ENCODE measurements around the gene ATRNL1. TPM values are rescaled to one million over a fixed set of nuclear protein-coding genes. Genes with fewer than 3 reads are reported as not detected.

Gene ATRNL1
- total RNA-seq, 1 donor from 2014 or later: 2.9 TPM

GRCh38 chr10:115856580-115856979 lies 763.4 kb downstream of the ATRNL1 start:
- Histone ChIP-seq H3K9me3 (replicated peaks) (peaks cover 5% of the 10 kb centered on the region), H3K27ac (replicated peaks) (no peak overlapping the region), H3K36me3 (no peaks in the 10 kb centered on the region), H3K4me1 (no peaks in the 10 kb centered on the region), H3K4me3 (no peak overlapping the region), H3K27me3 (ENCODE audit: low read depth) (no peaks in the 10 kb centered on the region)
- intact Hi-C loops (cut with micrococcal nuclease): no loop called here
- no peak for TF ChIP-seq CTCF (IDR thresholded peaks at IDR 0.05; ENCODE audit: borderline replicate concordance)
- no peak for DNase-seq

- Histone ChIP-seq H3K27ac (replicated peaks) (no peak overlapping the region), H3K36me3 (no peaks in the 10 kb centered on the region), H3K4me3 (no peak overlapping the region), H3K27me3 (ENCODE audit: low read depth) (no peaks in the 10 kb centered on the region), H3K4me1 (no peaks in the 10 kb centered on the region), H3K9me3 (replicated peaks) (peaks cover 5% of the 10 kb centered on the region)
- intact Hi-C loops (cut with micrococcal nuclease): no loop called here
- TF ChIP-seq CTCF (IDR thresholded peaks at IDR 0.05; ENCODE audit: borderline replicate concordance): no peak
- DNase-seq: no peak
Measured at GRCh38 chr10:115857856-115858255, 764.7 kb downstream of the ATRNL1 start.

- TF ChIP-seq CTCF (IDR thresholded peaks at IDR 0.05; ENCODE audit: borderline replicate concordance): no peak
- H3K36me3 ChIP-seq: no peaks in the 10 kb centered on the region
- peaks cover 5% of the 10 kb centered on the region for H3K9me3 ChIP-seq (replicated peaks)
- no peaks in the 10 kb centered on the region for H3K4me1 ChIP-seq
- H3K27me3 ChIP-seq (ENCODE audit: low read depth): no peaks in the 10 kb centered on the region
- no peak for DNase-seq
- intact Hi-C loops (cut with micrococcal nuclease): no loop called here
- H3K4me3 ChIP-seq: no peak overlapping the region
- no peak overlapping the region for H3K27ac ChIP-seq (replicated peaks)
Measured at GRCh38 chr10:115860182-115861107, 767.3 kb downstream of the ATRNL1 start.

- H3K4me3 ChIP-seq: no peak overlapping the region
- no peak overlapping the region for H3K27ac ChIP-seq (replicated peaks)
- no peak for TF ChIP-seq CTCF (IDR thresholded peaks at IDR 0.05; ENCODE audit: borderline replicate concordance)
- H3K9me3 ChIP-seq (replicated peaks): peaks cover 5% of the 10 kb centered on the region
- no peaks in the 10 kb centered on the region for H3K4me1 ChIP-seq
- no peaks in the 10 kb centered on the region for H3K36me3 ChIP-seq
- intact Hi-C loops (cut with micrococcal nuclease): no loop called here
- no peak for DNase-seq
- no peaks in the 10 kb centered on the region for H3K27me3 ChIP-seq (ENCODE audit: low read depth)
Measured at GRCh38 chr10:115861455-115861854, 768.3 kb downstream of the ATRNL1 start.

GRCh38 chr10:115861864-115862263 lies 768.7 kb downstream of the ATRNL1 start:
- Histone ChIP-seq H3K4me3 (no peak overlapping the region), H3K27me3 (ENCODE audit: low read depth) (no peaks in the 10 kb centered on the region), H3K9me3 (replicated peaks) (peaks cover 5% of the 10 kb centered on the region), H3K27ac (replicated peaks) (no peak overlapping the region), H3K4me1 (no peaks in the 10 kb centered on the region), H3K36me3 (no peaks in the 10 kb centered on the region)
- intact Hi-C loops (cut with micrococcal nuclease): no loop called here
- no peak for TF ChIP-seq CTCF (IDR thresholded peaks at IDR 0.05; ENCODE audit: borderline replicate concordance)
- no peak for DNase-seq

All from left ventricle myocardium inferior (tissue), 1 donor.